NCI-H2029 (cell line): ENCODE results near the gene SLAMF6.
A peak's percentile ranks its signal among the peaks of the same experiment; 100 is the strongest.
"Not testable (repeated sequence)": the region's sequence is repeated elsewhere in the genome, so short reads cannot be mapped to it uniquely, and the experiment has no call there.

Experiments
- DNase-seq: peaks from one replicate; lab custom pipeline; 2025; lab: John Stamatoyannopoulos, UW

SLAMF6 gene

GRCh38 chr1:160522622-160523345 lies at the start of gene SLAMF6:
TSS of gene SLAMF6 (minus strand) at chr1:160523255. CDS start at chr1:160523192, 63 bp downstream.
- DNase-seq, result peak; percentile 13

DNA sequence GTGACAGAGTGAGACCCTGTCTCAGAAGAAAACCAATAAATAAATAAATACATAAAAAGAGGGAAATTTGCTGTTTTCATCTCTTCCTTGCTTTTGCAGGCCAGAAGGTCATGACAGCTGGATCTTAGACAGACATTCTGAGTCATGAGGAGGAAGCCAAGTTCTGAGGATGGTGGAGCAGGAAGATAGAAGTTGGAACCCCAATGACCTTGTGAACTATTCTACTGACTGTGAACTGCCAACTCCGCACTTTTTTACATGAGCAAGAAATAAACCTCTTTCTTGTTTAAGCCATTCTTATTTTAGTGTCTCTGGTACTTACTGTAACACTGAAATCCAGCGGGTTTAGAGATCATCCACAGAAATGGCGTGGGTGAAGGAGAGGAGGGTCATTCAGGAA lies 47.8 kb upstream of the SLAMF6 start:
- DNase-seq, result no peak

GRCh38 chr1:160569806-160570205 lies 46.8 kb upstream of the SLAMF6 start:
- no peak for DNase-seq

GRCh38 chr1:160567858-160568682 lies 45.0 kb upstream of the SLAMF6 start:
- no peak for DNase-seq

DNA sequence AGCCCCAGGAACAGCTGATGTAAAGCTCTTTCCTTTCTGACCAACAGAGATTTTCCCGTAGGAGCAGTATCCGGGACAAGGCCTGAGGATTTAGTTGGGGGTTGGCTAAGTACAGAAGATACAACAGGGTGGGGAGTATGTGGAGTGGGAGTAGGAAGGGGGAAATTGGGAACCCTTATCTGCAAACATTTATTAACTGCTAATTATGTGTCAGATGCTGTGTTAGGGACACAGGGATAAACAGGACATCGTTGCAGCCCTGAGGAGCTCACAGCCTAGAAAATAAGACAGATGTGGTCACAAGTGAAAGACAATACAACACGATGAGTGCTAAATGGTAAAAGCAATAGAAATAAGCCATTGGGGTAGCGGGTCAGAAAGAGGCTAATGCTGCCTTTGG lies 44.3 kb upstream of the SLAMF6 start:
- no peak for DNase-seq

DNA sequence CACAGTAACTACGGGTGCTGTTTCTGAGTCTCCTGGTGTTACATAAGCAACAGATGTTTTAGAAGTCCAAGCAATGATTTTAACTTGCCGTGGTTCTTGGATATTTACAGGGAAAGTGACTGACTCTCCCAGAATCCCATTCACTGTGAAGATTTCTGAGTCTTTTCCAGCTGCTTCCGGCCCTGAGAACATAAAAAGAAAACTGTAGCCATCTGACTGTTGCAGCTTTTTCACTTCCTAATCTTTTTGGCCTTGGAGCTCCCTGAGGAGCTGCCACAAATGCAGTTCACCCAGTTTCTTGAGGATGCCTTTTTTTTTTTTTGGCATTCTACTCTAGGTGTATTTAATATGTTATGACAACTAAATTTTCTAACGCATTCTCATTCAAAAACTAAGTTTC lies 42.5 kb upstream of the SLAMF6 start:
- no peak for DNase-seq

DNA sequence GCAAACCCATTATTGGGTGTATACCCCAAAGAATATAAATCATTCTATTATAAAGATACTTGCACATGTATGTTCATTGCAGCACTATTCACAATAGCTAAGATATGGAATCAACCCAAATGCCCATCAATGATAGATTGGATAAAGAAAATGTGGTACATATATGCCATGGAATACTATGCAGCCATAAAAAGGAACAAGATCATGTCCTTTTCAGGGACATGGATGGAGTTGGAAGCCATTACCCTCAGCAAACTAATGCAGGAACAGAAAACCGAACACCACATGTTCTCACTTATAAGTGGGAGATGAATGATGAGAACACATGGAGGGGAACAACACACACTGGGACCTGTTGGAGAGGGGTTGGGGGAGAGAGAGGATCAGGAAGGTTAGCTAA lies 40.2 kb upstream of the SLAMF6 start:
- not testable (repeated sequence) for DNase-seq

GRCh38 chr1:160562745-160563144 lies 39.7 kb upstream of the SLAMF6 start:
- DNase-seq, result not testable (repeated sequence)

DNA sequence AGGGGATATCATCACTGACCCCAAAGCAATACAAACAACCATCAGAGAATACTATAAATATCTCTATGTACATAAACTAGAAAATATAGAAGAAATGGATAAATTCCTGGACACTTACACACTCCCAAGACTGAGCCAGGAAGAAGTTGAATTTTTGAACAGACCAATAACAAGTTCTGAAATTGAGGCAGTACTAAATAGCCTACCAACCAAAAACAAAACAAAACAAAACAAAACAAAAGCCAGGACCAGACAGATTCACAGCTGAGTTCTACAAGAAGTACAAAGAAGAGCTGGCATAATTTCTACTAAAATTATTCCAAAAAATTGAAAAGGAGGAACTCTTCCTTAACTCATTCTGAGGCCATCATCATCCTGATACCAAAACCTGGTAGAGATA lies 37.8 kb upstream of the SLAMF6 start:
- no peak for DNase-seq

- DNase-seq, result no peak
These were observed 37.1 kb upstream of the SLAMF6 start for GRCh38 chr1:160560045-160560705.

DNA sequence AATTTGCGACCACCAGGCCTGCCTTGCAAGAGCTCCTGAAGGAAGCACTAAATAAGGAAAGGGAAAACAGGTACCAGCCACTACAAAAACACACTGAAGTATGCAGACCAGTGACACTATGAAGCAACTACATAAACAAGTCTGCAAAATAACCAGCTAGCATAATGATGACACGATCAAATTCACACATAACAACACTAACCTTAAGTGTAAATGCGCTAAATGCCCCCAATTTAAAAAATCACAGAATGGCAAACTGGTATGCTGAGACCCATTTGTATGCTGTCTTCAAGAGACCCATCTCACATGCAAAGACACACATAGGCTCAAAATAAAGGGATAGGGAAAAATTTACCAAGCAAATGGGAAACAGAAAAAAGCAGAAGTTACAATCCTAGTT lies 36.4 kb upstream of the SLAMF6 start:
- DNase-seq, result not testable (repeated sequence)

DNA sequence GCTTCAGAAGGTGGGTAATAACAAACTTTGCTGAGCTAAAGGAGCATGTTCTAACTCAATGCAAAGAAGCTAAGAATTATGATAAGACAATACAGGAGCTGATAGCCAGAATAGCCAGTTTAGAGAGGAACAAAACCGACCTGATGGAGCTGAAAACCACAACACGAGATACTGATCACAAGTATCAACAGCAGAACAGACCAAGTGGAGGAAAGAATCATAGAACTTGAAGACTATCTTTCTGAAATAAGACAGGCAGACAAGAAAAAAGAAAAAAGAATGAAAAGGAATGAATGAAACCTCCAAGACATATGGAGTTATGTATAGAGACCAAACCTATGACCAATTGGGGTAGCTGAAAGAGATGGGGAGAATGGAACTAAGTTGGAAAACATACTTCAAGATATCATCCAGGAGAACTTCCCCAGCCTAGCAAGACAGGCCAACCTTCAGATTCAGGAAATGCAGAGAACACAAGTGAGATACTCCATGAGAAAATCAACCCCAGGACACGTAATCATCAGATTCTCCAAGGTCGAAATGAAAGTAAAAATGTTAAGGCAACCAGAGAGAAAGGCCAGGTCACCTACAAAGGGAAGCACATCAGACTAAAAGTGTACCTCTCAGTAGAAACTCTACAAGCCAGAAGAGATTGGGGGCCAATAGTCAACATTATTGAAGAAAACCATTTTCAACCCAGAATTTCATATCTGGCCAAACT lies 35.8 kb upstream of the SLAMF6 start:
- no peak for DNase-seq

- DNase-seq, result no peak
These were observed 30.7 kb upstream of the SLAMF6 start for GRCh38 chr1:160553778-160554177.

DNA sequence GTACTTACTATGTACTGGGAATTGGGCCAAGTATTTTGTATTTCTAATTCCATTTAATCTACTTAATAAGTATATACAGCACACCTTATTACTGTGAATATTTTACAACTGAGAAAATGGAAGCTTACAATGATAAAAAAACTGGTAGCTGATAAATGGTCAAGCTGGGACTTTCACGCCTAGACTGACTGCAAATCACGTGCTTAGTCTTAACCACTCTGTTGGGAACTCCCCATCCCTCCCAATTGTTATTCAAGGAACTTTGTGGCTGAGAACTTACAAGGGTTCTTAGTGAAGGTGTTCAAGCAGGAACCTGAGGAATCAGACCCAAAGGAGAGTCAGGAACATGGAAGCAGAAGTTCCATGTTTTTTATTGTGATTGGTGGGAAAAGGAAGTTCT lies 29.4 kb upstream of the SLAMF6 start:
- no peak for DNase-seq

DNA sequence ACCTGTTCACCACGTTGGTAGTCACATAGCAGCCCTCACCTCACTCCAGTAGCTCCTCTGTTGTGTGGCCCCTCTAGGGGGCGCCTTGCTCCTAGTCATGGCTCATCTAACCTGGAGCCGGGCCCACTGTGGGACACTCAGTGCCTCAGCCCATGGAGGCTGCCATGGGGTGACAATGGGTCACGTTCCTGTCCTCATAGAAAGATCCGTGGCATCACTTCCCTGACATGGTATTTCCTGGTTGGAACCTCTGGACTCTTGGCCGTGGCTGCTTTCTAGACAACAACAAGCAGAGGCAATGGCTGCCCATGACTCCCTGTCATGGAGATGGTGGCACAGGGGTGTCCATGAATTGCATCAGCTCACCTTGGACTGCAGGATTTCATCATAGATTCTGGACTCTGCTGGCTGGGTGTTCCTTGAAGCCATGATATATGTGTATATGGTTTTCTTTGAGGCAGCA lies 27.5 kb upstream of the SLAMF6 start:
- no peak for DNase-seq

- DNase-seq, result no peak
These were observed 26.6 kb upstream of the SLAMF6 start for GRCh38 chr1:160549665-160550006.

GRCh38 chr1:160548960-160549664 lies 26.1 kb upstream of the SLAMF6 start:
- DNase-seq, result no peak

DNA sequence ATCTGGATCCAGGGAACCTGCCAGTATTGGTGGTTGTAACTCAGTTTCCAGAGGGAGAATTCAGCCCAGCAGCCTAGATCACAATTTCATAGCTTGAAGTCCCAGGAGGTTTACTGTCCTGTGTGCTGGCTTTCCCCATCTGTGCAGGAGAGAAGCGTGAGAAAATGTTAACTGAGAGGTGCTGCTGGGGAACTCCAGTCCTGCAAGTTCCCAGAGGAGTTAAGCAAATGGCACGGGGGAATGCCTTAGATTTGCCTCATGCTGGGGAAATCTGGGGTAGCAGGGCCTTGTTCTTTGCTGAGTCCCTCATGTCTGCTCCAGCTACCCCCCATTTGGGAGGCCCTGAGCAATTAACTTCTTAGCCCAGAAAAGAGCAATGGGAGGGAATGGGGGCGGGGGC lies 25.1 kb upstream of the SLAMF6 start:
- DNase-seq, result no peak

GRCh38 chr1:160547422-160547821 lies 24.4 kb upstream of the SLAMF6 start:
- DNase-seq, result no peak

- no peak for DNase-seq
These were observed 23.9 kb upstream of the SLAMF6 start for GRCh38 chr1:160546942-160547341.

- DNase-seq, result no peak
These were observed 21.6 kb upstream of the SLAMF6 start for GRCh38 chr1:160544647-160545046.
